ENCODE results near the gene RSPH6A.

Gene RSPH6A

GRCh38 chr19:45778010-45778661 lies 37.0 kb downstream of the RSPH6A start:
- Histone ChIP-seq H2BK12ac (ENCODE audit: low read length in 2 of 2) (no peak overlapping the region), H3K79me1 (replicated peaks; ENCODE audit: low read length, poor library complexity, severe bottlenecking) (peaks cover 32% of the 10 kb centered on the region), H3K27ac (ENCODE audit: low read length, poor library complexity, severe bottlenecking) (no peak overlapping the region), H3K23ac (ENCODE audit: low read length in 2 of 2) (no peak overlapping the region), H3K9me3 (ENCODE audit: control insufficient read depth, low read length) (no peaks in the 10 kb centered on the region), H3K4me1 (ENCODE audit: control insufficient read depth, insufficient read depth, low read depth, low read length) (peaks cover 37% of the 10 kb centered on the region), H3K27me3 (ENCODE audit: control insufficient read depth in 1 of 2, insufficient read depth in 1 of 2, low read length in 2 of 2) (no peaks in the 10 kb centered on the region), H3K18ac (ENCODE audit: low read depth in 1 of 2, low read length in 2 of 2) (no peak overlapping the region), H3K14ac (ENCODE audit: low read length in 2 of 2) (no peak overlapping the region), H3K9ac (ENCODE audit: low read length) (no peak overlapping the region), H3K4me3 (ENCODE audit: insufficient read depth in 1 of 2, low read depth in 1 of 2, low read length in 2 of 2) (no peak overlapping the region), H2BK15ac (ENCODE audit: low read depth, poor library complexity, severe bottlenecking) (no peak overlapping the region), H2AFZ (ENCODE audit: low read depth, low read length) (no peak overlapping the region), H4K91ac (ENCODE audit: low read length) (no peak overlapping the region), H2BK5ac (ENCODE audit: low read depth, low read length, poor library complexity, severe bottlenecking) (no peak overlapping the region), H4K8ac (ENCODE audit: low read length) (no peak overlapping the region), H3K36me3 (ENCODE audit: control insufficient read depth in 1 of 2, insufficient read depth in 2 of 2, low read depth in 1 of 2, low read length in 2 of 2) (peaks cover 45 to 49% of the 10 kb centered on the region in 2 experiments), H2BK120ac (ENCODE audit: low read depth, low read length) (no peak overlapping the region), H2AK5ac (ENCODE audit: low read length, severe bottlenecking) (no peak overlapping the region), H3K4ac (ENCODE audit: low read depth in 1 of 2, low read length in 2 of 2) (no peak overlapping the region), H3K4me2 (ENCODE audit: low read length, poor library complexity, severe bottlenecking) (no peak overlapping the region)
- WGBS, result 97% methylated on average over 28 of the region's 28 CpGs
- no peak for DNase-seq

- 97% methylated on average over 34 of the region's 34 CpGs for WGBS
- Histone ChIP-seq H3K9ac (ENCODE audit: low read length) (no peak overlapping the region), H2BK12ac (ENCODE audit: low read length in 2 of 2) (no peak overlapping the region), H3K4me3 (ENCODE audit: insufficient read depth in 1 of 2, low read depth in 1 of 2, low read length in 2 of 2) (no peak overlapping the region), H2BK120ac (ENCODE audit: low read depth, low read length) (no peak overlapping the region), H3K9me3 (ENCODE audit: control insufficient read depth, low read length) (no peaks in the 10 kb centered on the region), H4K91ac (ENCODE audit: low read length) (no peak overlapping the region), H3K23ac (ENCODE audit: low read length in 2 of 2) (no peak overlapping the region), H2AK5ac (ENCODE audit: low read length, severe bottlenecking) (no peak overlapping the region), H3K27me3 (ENCODE audit: control insufficient read depth in 1 of 2, insufficient read depth in 1 of 2, low read length in 2 of 2) (no peaks in the 10 kb centered on the region), H2AFZ (ENCODE audit: low read depth, low read length) (no peak overlapping the region), H3K27ac (ENCODE audit: low read length, poor library complexity, severe bottlenecking) (no peak overlapping the region), H3K18ac (ENCODE audit: low read depth in 1 of 2, low read length in 2 of 2) (no peak overlapping the region), H3K36me3 (ENCODE audit: control insufficient read depth in 1 of 2, insufficient read depth in 2 of 2, low read depth in 1 of 2, low read length in 2 of 2) (peaks cover 52 to 55% of the 10 kb centered on the region in 2 experiments), H3K4ac (ENCODE audit: low read depth in 1 of 2, low read length in 2 of 2) (no peak overlapping the region), H2BK15ac (ENCODE audit: low read depth, poor library complexity, severe bottlenecking) (no peak overlapping the region), H2BK5ac (ENCODE audit: low read depth, low read length, poor library complexity, severe bottlenecking) (no peak overlapping the region), H3K4me2 (ENCODE audit: low read length, poor library complexity, severe bottlenecking) (no peak overlapping the region), H3K14ac (ENCODE audit: low read length in 2 of 2) (no peak overlapping the region), H3K4me1 (ENCODE audit: control insufficient read depth, insufficient read depth, low read depth, low read length) (peaks cover 33% of the 10 kb centered on the region), H3K79me1 (replicated peaks; ENCODE audit: low read length, poor library complexity, severe bottlenecking) (peaks cover 32% of the 10 kb centered on the region), H4K8ac (ENCODE audit: low read length) (no peak overlapping the region)
- no peak for DNase-seq
Measured at GRCh38 chr19:45777395-45777961, 37.6 kb downstream of the RSPH6A start.

GRCh38 chr19:45774765-45775164 lies 40.3 kb downstream of the RSPH6A start:
- Histone ChIP-seq H3K18ac (ENCODE audit: low read depth in 1 of 2, low read length in 2 of 2) (no peak overlapping the region), H3K4ac (ENCODE audit: low read depth in 1 of 2, low read length in 2 of 2) (no peak overlapping the region), H3K36me3 (ENCODE audit: control insufficient read depth in 1 of 2, insufficient read depth in 2 of 2, low read depth in 1 of 2, low read length in 2 of 2) (peaks cover 68 to 70% of the 10 kb centered on the region in 2 experiments), H2BK15ac (ENCODE audit: low read depth, poor library complexity, severe bottlenecking) (no peak overlapping the region), H2BK120ac (ENCODE audit: low read depth, low read length) (no peak overlapping the region), H3K27ac (ENCODE audit: low read length, poor library complexity, severe bottlenecking) (peak overlapping the region; percentile 37), H3K79me1 (replicated peaks; ENCODE audit: low read length, poor library complexity, severe bottlenecking) (peaks cover 16% of the 10 kb centered on the region), H3K4me2 (ENCODE audit: low read length, poor library complexity, severe bottlenecking) (no peak overlapping the region), H3K4me1 (ENCODE audit: control insufficient read depth, insufficient read depth, low read depth, low read length) (peaks cover 21% of the 10 kb centered on the region), H3K23ac (ENCODE audit: low read length in 2 of 2) (no peak overlapping the region), H2AFZ (ENCODE audit: low read depth, low read length) (no peak overlapping the region), H3K4me3 (ENCODE audit: insufficient read depth in 1 of 2, low read depth in 1 of 2, low read length in 2 of 2) (no peak overlapping the region), H3K27me3 (ENCODE audit: control insufficient read depth in 1 of 2, insufficient read depth in 1 of 2, low read length in 2 of 2) (no peaks in the 10 kb centered on the region), H3K14ac (ENCODE audit: low read length in 2 of 2) (no peak overlapping the region), H2AK5ac (ENCODE audit: low read length, severe bottlenecking) (no peak overlapping the region), H2BK5ac (ENCODE audit: low read depth, low read length, poor library complexity, severe bottlenecking) (no peak overlapping the region), H2BK12ac (ENCODE audit: low read length in 2 of 2) (no peak overlapping the region), H3K9ac (ENCODE audit: low read length) (no peak overlapping the region), H4K8ac (ENCODE audit: low read length) (no peak overlapping the region), H3K9me3 (ENCODE audit: control insufficient read depth, low read length) (no peaks in the 10 kb centered on the region), H4K91ac (ENCODE audit: low read length) (no peak overlapping the region)
- WGBS, result 90% methylated on average over 9 of the region's 9 CpGs
- DNase-seq, result no peak

GRCh38 chr19:45773384-45773783 lies 41.7 kb downstream of the RSPH6A start:
- Histone ChIP-seq H3K27me3 (ENCODE audit: control insufficient read depth in 1 of 2, insufficient read depth in 1 of 2, low read length in 2 of 2) (no peaks in the 10 kb centered on the region), H3K4ac (ENCODE audit: low read depth in 1 of 2, low read length in 2 of 2) (no peak overlapping the region), H3K9ac (ENCODE audit: low read length) (no peak overlapping the region), H3K27ac (ENCODE audit: low read length, poor library complexity, severe bottlenecking) (no peak overlapping the region), H2BK120ac (ENCODE audit: low read depth, low read length) (no peak overlapping the region), H3K36me3 (ENCODE audit: control insufficient read depth in 1 of 2, insufficient read depth in 2 of 2, low read depth in 1 of 2, low read length in 2 of 2) (peaks cover 55 to 60% of the 10 kb centered on the region in 2 experiments), H3K4me2 (ENCODE audit: low read length, poor library complexity, severe bottlenecking) (no peak overlapping the region), H3K23ac (ENCODE audit: low read length in 2 of 2) (no peak overlapping the region), H2BK15ac (ENCODE audit: low read depth, poor library complexity, severe bottlenecking) (no peak overlapping the region), H3K79me1 (replicated peaks; ENCODE audit: low read length, poor library complexity, severe bottlenecking) (peaks cover 11% of the 10 kb centered on the region), H2AK5ac (ENCODE audit: low read length, severe bottlenecking) (no peak overlapping the region), H3K4me1 (ENCODE audit: control insufficient read depth, insufficient read depth, low read depth, low read length) (peaks cover 22% of the 10 kb centered on the region), H4K91ac (ENCODE audit: low read length) (no peak overlapping the region), H3K14ac (ENCODE audit: low read length in 2 of 2) (no peak overlapping the region), H2BK5ac (ENCODE audit: low read depth, low read length, poor library complexity, severe bottlenecking) (no peak overlapping the region), H3K9me3 (ENCODE audit: control insufficient read depth, low read length) (no peaks in the 10 kb centered on the region), H3K4me3 (ENCODE audit: insufficient read depth in 1 of 2, low read depth in 1 of 2, low read length in 2 of 2) (no peak overlapping the region), H2BK12ac (ENCODE audit: low read length in 2 of 2) (no peak overlapping the region), H2AFZ (ENCODE audit: low read depth, low read length) (no peak overlapping the region), H3K18ac (ENCODE audit: low read depth in 1 of 2, low read length in 2 of 2) (no peak overlapping the region), H4K8ac (ENCODE audit: low read length) (no peak overlapping the region)
- no CpG with 5 or more reads among the region's 2 CpGs for WGBS
- DNase-seq, result no peak

Data from mesenchymal stem cell (in vitro differentiated cells and primary cell).